Islet of Langerhans (tissue), 1 donor: ENCODE results near the gene MMP23B.
"Not testable (repeated sequence)": the region's sequence is repeated elsewhere in the genome, so short reads cannot be mapped to it uniquely, and the experiment has no call there.

Source experiments
- FAIRE-seq: peaks from one replicate; lab custom pipeline; 2011; peaks lifted over from hg19 to GRCh38; lab: Jason Lieb, UNC

MMP23B gene

GRCh38 chr1:1669468-1670440 lies 37.8 kb downstream of the MMP23B start:
- no peak for FAIRE-seq

GRCh38 chr1:1670866-1671265 lies 38.9 kb downstream of the MMP23B start:
- no peak for FAIRE-seq

- no peak for FAIRE-seq
These were observed 39.6 kb downstream of the MMP23B start for GRCh38 chr1:1671365-1672119.

GRCh38 chr1:1672181-1672965 lies 40.4 kb downstream of the MMP23B start:
- FAIRE-seq: no peak

GRCh38 chr1:1674806-1675205 lies 42.8 kb downstream of the MMP23B start:
- FAIRE-seq: not testable (repeated sequence)

GRCh38 chr1:1675218-1675617 lies 43.2 kb downstream of the MMP23B start:
- FAIRE-seq: not testable (repeated sequence)

- FAIRE-seq: not testable (repeated sequence)
These were observed 44.1 kb downstream of the MMP23B start for GRCh38 chr1:1676087-1676486.

GRCh38 chr1:1677718-1678580 lies 46.0 kb downstream of the MMP23B start:
- FAIRE-seq: no peak

- FAIRE-seq: no peak
These were observed 46.8 kb downstream of the MMP23B start for GRCh38 chr1:1678581-1679380.

- no peak for FAIRE-seq
These were observed 48.3 kb downstream of the MMP23B start for GRCh38 chr1:1680031-1680911.

- FAIRE-seq: no peak
These were observed 48.9 kb downstream of the MMP23B start for GRCh38 chr1:1680912-1681273.

- no peak for FAIRE-seq
These were observed 51.3 kb downstream of the MMP23B start for GRCh38 chr1:1683104-1683905.
